RPMI7951 (cell line): Measurements from ENCODE around the gene SRRT. TPM values are rescaled to one million over a fixed set of nuclear protein-coding genes. Genes with fewer than 3 reads are reported as not detected.
"Not testable (repeated sequence)": the region's sequence is repeated elsewhere in the genome, so short reads cannot be mapped to it uniquely, and the experiment has no call there.

ENCODE experiments used
- DNase-seq: peaks from one replicate; pipeline ENCODE4 v3.0.0-alpha.2; 2012; ENCODE audit warnings: low read depth
- total RNA-seq: library from RNA; depleted of rRNA; stranded (reverse); fragments of >200 nt; shearing (Covaris generic); gene quantifications from 2 replicates; pipeline ENCODE4 v1.2.3, GENCODE V29; 2014; rRNA removed

SRRT gene
- total RNA-seq, 1 experiment from 2014 or later: 49.6 TPM

- DNase-seq: no peak
These were observed 54.9 kb downstream of the SRRT start for GRCh38 chr7:100929808-100930174.

DNA sequence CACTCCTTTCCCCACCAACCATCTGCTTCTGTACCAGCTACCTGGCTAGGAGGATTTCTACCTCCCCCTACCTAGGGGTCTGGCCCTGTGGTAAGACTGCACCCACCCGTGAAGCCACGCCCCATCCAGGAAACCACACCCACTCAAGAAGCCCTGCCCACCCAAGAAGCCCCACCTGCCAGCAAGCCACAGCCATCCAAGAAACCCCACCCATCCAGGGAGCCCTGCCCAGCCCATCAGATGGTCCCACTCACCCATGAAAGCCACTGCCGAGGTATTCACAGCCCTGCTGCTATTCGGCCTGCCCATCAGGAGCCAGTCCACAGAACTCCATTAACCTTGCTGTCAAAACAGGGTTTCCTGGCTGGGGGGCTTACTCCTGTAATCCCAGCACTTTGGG lies 58.8 kb downstream of the SRRT start:
- no peak for DNase-seq

DNA sequence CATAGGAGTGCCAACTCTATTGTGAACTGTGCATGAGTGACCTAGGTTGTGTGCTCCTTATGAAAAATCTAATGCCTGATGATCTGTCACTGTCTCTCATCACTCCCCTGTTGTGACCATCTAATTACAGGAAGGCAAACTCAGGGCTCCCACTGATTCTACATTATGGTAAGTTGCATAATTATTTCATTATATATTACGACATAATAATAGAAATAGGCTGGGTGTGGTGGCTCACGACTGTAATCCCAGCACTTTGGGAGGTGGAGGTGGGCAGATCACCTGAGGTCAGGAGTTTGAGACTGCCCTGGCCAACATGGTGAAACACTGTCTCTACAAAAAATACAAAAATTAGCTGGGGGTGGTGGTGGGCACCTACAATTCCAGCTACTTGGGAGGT lies 60.5 kb downstream of the SRRT start:
- DNase-seq: not testable (repeated sequence)

DNA sequence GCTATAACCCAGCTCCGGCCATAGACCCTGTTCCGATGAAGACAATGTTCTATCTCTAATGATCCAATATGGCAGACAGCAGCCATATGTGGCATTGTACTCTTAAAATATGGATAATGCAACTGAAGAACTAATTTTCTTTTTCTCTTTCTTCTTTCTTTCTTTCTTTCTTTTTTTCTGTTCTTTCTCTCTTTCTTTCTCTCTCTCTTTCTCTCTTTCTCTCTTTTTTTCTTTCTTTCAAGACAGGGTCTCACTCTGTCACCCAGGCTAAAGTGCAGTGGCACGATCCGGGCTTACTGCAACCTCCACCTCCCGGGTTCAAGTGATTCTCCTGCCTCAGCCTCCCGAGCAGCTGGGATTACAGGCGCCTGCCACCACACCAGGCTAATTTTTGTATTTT lies 61.3 kb downstream of the SRRT start:
- not testable (repeated sequence) for DNase-seq

Other genes starting within 250 kb of the SRRT start
- 0.12 and 0.98 TPM in 2 replicates for gene TFR2, start 233.6 kb upstream of the SRRT start, total RNA-seq
- gene ACTL6B, start 218.7 kb upstream of the SRRT start, total RNA-seq: not detected in 2 replicates
- gene GNB2, start 201.4 kb upstream of the SRRT start, total RNA-seq: 89.4 and 125 TPM in 2 replicates
- gene GIGYF1, start 180.9 kb upstream of the SRRT start, total RNA-seq: 4.8 and 5.3 TPM in 2 replicates
- 79.5 and 91.4 TPM in 2 replicates for gene POP7, start 169.0 kb upstream of the SRRT start, total RNA-seq
- not detected in 2 replicates for gene EPO, start 154.6 kb upstream of the SRRT start, total RNA-seq
- gene ZAN, start 141.5 kb upstream of the SRRT start, total RNA-seq: not detected in 2 replicates
- gene EPHB4, start 47.6 kb upstream of the SRRT start, total RNA-seq: 24.6 and 27.0 TPM in 2 replicates
- gene SLC12A9, start 22.4 kb upstream of the SRRT start, total RNA-seq: 9.4 and 9.6 TPM in 2 replicates
- gene TRIP6, start 7.7 kb upstream of the SRRT start, total RNA-seq: 43.1 and 58.9 TPM in 2 replicates
- 2.7 and 2.9 TPM in 2 replicates for gene UFSP1, start 14.6 kb downstream of the SRRT start, total RNA-seq
- not detected in 2 replicates for gene ACHE, start 20.8 kb downstream of the SRRT start, total RNA-seq
- not detected in 2 replicates for gene MUC3A, start 74.4 kb downstream of the SRRT start, total RNA-seq
- gene MUC12, start 94.5 kb downstream of the SRRT start, total RNA-seq: 0.72 and 5.6 TPM in 2 replicates
- not detected in 2 replicates for gene MUC17, start 145.0 kb downstream of the SRRT start, total RNA-seq
- 4.7 and 5.0 TPM in 2 replicates for gene TRIM56, start 210.4 kb downstream of the SRRT start, total RNA-seq